Glutamatergic neuron (in vitro differentiated cells): ENCODE data around the gene ADCY5. TPM values are rescaled to one million over a fixed set of nuclear protein-coding genes. Genes with fewer than 3 reads are reported as not detected.

Experiments used
- DNase-seq: peaks from one replicate; pipeline ENCODE4 v3.0.0; 2022
- H3K27ac Mint-ChIP-seq: one replicate; pipeline ENCODE4 v1.8.0; 2020; ENCODE audit warnings: mild to moderate bottlenecking, mixed read lengths, inconsistent platforms; ENCODE audit not compliant: unreplicated experiment
- H3K27me3 Mint-ChIP-seq: one replicate; pipeline ENCODE4 v1.8.0; 2020; ENCODE audit warnings: mild to moderate bottlenecking, moderate library complexity, mixed read lengths, inconsistent platforms; ENCODE audit not compliant: unreplicated experiment
- H3K36me3 Mint-ChIP-seq: one replicate; pipeline ENCODE4 v1.8.0; 2020; ENCODE audit warnings: mild to moderate bottlenecking, mixed read lengths, inconsistent platforms; ENCODE audit not compliant: unreplicated experiment
- H3K4me1 Mint-ChIP-seq: one replicate; pipeline ENCODE4 v1.8.0; 2020; ENCODE audit warnings: mild to moderate bottlenecking, low read depth, mixed read lengths, inconsistent platforms; ENCODE audit not compliant: unreplicated experiment
- H3K4me3 Mint-ChIP-seq: one replicate; pipeline ENCODE4 v1.8.0; 2020; ENCODE audit warnings: mild to moderate bottlenecking, mixed read lengths, inconsistent platforms; ENCODE audit not compliant: unreplicated experiment
- H3K9me3 Mint-ChIP-seq: one replicate; pipeline ENCODE4 v1.8.0; 2020; ENCODE audit warnings: mild to moderate bottlenecking, moderate library complexity, mixed read lengths, inconsistent platforms; ENCODE audit not compliant: unreplicated experiment
- CTCF ChIP-seq: fragments of 200-600 bp; sonication (generic); IDR thresholded peaks from one replicate; pipeline ENCODE4 v1.5.0; 2021; ENCODE audit not compliant: partially characterized antibody, unreplicated experiment
- total RNA-seq: library from RNA; stranded (reverse); fragmentation: NEBNext Ultra II Directional; extraction: Animal tissue kit (Norgen Biotek cat#: 25700); gene quantifications from one replicate; pipeline ENCODE4 v1.2.1, GENCODE V29; 2021; ENCODE audit not compliant: unreplicated experiment

The ADCY5 gene
- total RNA-seq, 1 donor from 2014 or later: 2.1 TPM

- DNase-seq: no peak
- Mint-ChIP-seq H3K4me1 (peaks cover 12% of the 10 kb centered on the region), H3K27ac (no peak overlapping the region), H3K9me3 (peaks cover 5% of the 10 kb centered on the region), H3K4me3 (no peak overlapping the region), H3K27me3 (peaks cover 4% of the 10 kb centered on the region), H3K36me3 (no peaks in the 10 kb centered on the region)
- no peak for TF ChIP-seq CTCF
Measured at GRCh38 chr3:123394391-123395020, 54.4 kb downstream of the ADCY5 start.

GRCh38 chr3:123392871-123393620, 55.8 kb downstream of the ADCY5 start:
- Mint-ChIP-seq H3K9me3 (peaks cover 8% of the 10 kb centered on the region), H3K4me3 (no peak overlapping the region), H3K4me1 (peaks cover 12% of the 10 kb centered on the region), H3K27me3 (peaks cover 9% of the 10 kb centered on the region), H3K27ac (no peak overlapping the region), H3K36me3 (peaks cover 5% of the 10 kb centered on the region)
- no peak for DNase-seq
- no peak for TF ChIP-seq CTCF

GRCh38 chr3:123392368-123392767, 56.5 kb downstream of the ADCY5 start:
- no peak for DNase-seq
- H3K4me3 Mint-ChIP-seq: no peak overlapping the region
- no peak overlapping the region for H3K27ac Mint-ChIP-seq
- H3K4me1 Mint-ChIP-seq: peaks cover 14% of the 10 kb centered on the region
- peaks cover 7% of the 10 kb centered on the region for H3K9me3 Mint-ChIP-seq
- no peak for TF ChIP-seq CTCF
- peaks cover 6% of the 10 kb centered on the region for H3K27me3 Mint-ChIP-seq
- peaks cover 5% of the 10 kb centered on the region for H3K36me3 Mint-ChIP-seq

- Mint-ChIP-seq H3K36me3 (peaks cover 5% of the 10 kb centered on the region), H3K27ac (no peak overlapping the region), H3K9me3 (peaks cover 7% of the 10 kb centered on the region), H3K27me3 (peaks cover 6% of the 10 kb centered on the region), H3K4me1 (peaks cover 20% of the 10 kb centered on the region), H3K4me3 (no peak overlapping the region)
- DNase-seq: no peak
- no peak for TF ChIP-seq CTCF
Measured at GRCh38 chr3:123390865-123391600, 57.9 kb downstream of the ADCY5 start.

GRCh38 chr3:123389628-123389918, 59.3 kb downstream of the ADCY5 start:
- Mint-ChIP-seq H3K27ac (no peak overlapping the region), H3K36me3 (peaks cover 5% of the 10 kb centered on the region), H3K27me3 (peaks cover 5% of the 10 kb centered on the region), H3K4me1 (peaks cover 21% of the 10 kb centered on the region), H3K9me3 (peaks cover 5% of the 10 kb centered on the region), H3K4me3 (no peak overlapping the region)
- no peak for TF ChIP-seq CTCF
- no peak for DNase-seq
